SK-N-DZ (cell line): Measurements from ENCODE around the gene RRAGD.
"Not testable (repeated sequence)": the region's sequence is repeated elsewhere in the genome, so short reads cannot be mapped to it uniquely, and the experiment has no call there.

Source experiments
- DNase-seq: peaks from one replicate; pipeline ENCODE4 v3.0.0-alpha.2; 2015; ENCODE audit warnings: low spot score

The RRAGD gene

GRCh38 chr6:89411145-89412070 is 665 bp downstream of the RRAGD start:
- peak; percentile 59 for DNase-seq

DNA sequence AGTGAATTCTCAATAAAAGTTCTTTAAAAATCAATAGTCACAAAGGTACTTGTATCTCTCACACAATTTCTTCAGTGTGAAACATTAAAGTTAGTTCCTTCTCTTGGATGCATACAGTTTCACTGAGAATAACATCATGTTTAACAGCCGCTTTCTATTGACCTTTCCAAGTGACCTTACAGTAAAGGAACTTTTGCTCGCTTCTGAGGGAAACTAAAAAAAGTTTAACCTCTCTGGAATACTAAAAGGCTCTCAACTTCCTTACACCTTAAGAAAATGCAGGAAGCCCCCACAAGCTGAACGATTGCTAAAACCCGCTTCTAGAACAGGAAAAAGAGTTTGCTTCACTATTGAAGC is 1.3 kb downstream of the RRAGD start:
- DNase-seq: no peak

DNA sequence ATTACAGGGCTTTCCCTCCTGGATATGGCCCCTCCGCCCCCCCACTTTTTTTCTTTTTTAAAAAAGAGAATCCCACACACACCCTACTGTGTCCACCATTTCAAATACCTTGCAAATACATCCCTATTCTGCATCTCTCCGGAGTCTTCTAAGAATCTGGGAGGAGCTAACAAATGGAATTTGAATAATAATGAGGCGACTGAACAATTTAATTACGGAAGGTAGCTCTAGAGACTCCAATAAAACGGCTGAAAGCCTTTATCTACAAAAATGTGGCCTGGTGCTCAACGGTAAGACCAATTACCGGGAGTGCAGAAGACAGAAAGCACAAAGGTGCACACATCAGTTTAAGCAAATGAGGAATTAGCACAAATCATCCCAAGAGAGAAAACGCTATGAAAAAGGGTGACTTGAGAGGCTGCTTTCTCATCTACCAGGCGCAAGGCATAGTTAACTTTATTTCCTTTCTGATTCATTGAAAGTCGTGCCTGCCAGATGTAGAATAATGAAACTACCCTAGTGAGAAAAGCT is 1.8 kb downstream of the RRAGD start:
- DNase-seq: no peak

DNA sequence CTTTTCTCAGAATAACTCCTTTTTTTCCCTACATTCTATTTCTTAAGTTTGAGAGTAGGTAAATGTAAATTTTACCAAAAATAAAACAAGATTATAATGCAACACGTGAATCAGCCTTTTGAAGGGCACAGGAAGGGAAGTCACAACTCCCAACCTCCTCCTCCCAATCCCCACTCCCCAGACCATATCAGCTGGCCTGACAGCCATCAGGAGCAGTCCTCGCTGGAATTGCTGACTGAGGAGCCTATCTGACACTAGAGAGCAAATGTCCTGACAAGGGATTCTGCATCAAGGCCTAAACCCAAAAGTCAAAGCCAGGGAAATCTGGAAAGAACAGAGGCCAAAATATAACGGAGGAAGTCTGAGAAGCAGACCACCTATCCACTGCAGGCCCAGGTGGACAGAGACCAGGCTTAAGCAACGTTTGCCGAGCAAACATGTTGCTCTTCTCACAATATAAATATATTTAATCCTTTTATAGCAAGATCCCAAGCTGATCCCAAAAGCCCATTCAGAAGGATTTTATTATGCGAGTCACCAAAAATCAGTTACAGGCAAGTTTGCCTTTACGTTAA is 2.5 kb downstream of the RRAGD start:
- no peak for DNase-seq

DNA sequence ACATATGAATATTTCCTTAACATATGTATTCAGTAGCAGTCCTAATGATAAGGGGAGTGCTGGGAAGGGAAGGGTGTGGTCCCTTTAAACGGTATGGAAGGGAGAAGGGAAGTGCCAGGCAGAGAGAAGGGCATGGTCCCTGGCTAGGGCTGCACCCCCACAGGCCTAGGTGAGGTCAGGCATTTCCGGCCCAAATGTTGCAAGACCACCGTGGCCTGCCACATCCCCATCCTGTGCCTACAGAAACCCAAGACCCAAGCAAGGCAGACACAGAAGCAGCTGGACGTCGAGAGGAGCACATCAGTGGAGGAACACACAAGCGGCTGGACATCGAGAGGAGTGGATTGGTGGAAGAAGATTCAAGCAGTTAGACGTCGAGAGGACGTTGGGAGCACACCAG is 5.9 kb downstream of the RRAGD start:
- DNase-seq: no peak

- DNase-seq: no peak
Measured at GRCh38 chr6:89404512-89404911, 7.6 kb downstream of the RRAGD start.

DNA sequence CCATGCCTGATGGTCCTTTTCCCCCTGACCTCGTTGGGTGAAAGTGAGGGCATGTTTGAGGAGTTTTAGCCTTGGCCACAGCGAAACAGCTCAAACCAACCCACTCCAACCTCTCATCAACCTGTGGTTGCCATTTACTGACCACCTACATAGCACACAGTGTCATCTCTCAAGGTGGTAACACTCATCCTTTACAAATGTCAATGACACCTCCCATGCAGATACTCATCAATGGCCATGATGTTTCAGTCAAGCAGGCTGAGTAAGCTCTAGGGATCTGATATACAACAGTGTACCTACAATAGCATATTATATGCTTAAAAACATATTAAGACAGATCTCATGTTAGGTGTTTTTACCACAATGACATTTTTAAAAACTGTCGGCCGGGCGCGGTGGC is 9.3 kb downstream of the RRAGD start:
- no peak for DNase-seq

DNA sequence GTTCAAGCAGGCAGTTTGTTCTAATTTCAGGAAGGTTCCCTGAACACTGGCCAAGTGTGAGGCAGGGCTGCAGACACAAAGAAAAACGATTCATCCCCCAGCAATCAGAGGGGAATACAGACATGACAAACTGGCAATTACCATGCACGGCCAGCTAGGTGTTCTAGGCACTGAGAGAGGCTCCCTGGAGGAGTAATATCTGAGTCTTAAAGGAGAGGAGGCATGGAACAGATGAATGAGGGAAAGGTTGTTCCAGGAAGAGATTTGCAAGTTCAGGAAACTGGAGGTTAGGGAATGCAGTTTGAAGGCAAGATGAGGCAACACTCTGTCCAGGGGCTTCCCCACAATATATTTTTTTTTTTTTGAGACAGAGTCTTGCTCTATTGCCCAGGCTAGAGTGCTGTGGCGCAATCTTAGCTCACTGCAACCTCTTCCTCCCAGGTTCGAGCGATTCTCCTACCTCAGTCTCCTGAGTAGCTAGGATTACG is 11.1 kb downstream of the RRAGD start:
- no peak for DNase-seq

DNA sequence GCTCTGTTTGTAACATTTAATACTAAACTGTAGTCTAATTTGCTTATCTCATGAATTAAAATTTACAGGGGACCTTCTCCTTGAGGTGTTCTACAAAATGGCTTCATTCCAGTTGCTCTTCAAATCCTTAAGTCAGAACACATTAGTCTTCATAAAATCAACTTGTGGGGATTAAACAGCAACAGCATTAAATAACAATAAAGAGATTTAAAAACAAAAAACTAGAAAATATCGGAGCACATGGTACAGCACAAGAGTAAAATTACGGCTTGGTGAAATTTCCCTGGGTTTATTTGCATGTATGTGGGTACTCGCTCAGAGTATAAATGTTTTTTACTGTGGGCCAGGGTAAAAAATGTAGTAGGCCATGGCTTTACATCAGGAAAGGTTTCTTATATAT is 12.0 kb downstream of the RRAGD start:
- DNase-seq: no peak

DNA sequence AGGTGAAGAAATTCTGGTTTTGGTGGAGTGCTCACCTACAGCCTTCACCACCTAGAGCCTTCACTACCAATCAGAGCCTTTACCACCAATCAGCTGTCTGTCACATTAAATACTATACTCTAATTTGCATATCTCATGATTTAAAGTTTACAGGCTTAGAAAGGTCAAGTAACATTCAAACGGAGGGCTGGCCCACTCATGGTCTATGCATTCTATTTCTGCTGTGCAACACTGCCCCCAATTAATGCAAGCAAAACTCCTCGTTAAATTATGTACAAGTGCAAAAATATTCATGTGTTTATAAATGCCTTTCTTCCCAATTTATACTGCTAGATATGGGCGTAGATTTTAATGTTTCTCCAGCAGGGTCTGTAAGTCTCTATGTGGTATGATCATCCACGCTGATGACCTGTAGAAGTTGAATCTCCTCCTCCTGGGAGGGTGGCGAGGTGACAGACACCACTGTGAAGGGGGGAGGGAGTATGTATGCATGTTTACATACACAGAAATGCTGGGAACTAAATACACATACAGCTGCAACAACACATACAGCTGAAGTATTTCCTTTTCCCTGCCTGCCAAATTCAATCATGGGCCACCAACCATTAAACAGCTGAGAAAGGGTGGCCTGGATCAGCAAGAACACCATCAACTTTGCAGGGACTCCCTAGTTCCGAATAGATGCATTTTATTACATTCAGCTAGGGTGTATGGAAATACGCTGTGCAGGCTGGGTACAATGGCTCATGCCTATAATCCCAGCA is 13.1 kb downstream of the RRAGD start:
- no peak for DNase-seq

GRCh38 chr6:89397884-89398283 is 14.2 kb downstream of the RRAGD start:
- DNase-seq: not testable (repeated sequence)

- no peak for DNase-seq
Measured at GRCh38 chr6:89393659-89394058, 18.4 kb downstream of the RRAGD start.

- no peak for DNase-seq
Measured at GRCh38 chr6:89392823-89393222, 19.2 kb downstream of the RRAGD start.

DNA sequence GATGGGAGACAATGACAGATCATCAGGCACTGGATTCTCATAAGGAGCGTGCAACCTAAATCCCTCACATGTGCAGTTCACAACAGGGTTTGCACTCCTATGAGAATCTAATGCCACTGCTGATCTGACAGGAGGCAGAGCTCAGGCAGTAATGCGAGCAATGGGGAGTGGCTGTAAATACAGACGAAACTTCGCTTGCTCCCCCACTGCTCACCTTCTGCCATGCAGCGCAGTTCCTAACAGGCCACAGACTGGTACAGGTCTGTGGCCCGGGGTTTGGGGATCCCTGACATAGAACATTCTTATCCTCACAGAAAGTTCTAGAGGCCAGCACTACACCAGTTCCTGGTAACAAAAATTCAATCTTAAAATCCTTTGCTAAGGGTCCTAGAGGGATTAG is 23.2 kb downstream of the RRAGD start:
- DNase-seq: no peak

DNA sequence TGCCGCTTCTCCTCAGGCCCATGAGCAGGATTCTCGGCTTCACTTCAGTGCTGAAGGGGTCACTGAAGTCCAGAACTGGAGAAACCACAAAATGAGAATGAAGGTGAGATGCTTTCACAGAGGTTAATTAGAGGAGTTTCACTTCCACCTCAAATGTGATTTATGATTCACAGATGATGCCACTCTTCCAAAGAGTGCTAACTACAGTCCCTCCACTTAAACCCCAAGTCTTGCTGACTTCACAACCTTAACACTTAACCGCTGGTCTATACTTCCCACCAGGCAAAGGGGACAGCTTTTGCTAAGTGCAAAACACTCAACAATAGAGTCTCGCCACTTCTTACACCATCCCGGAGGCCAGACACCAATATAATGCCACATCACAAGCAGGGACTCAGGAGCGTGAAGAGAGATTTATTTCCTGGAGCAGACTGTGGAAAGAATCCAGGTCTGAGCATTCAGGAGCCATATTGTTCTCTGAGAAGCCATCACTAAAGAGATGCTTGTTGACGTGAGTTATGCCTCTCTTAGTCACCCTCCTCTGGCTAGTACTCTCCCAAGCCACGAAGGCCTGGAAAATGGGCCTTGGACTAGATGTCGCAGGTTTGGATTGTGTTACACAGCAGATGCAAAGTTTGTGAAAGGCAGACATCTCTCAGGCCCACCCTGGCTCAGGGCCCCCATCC is 24.4 kb downstream of the RRAGD start:
- no peak for DNase-seq

- no peak for DNase-seq
Measured at GRCh38 chr6:89386917-89387491, 25.1 kb downstream of the RRAGD start.

- DNase-seq: no peak
Measured at GRCh38 chr6:89385846-89386245, 26.2 kb downstream of the RRAGD start.

GRCh38 chr6:89385156-89385667 is 26.9 kb downstream of the RRAGD start:
- no peak for DNase-seq

GRCh38 chr6:89381031-89381430 is 31.0 kb downstream of the RRAGD start:
- DNase-seq: no peak

GRCh38 chr6:89379281-89379680 is 32.8 kb downstream of the RRAGD start:
- DNase-seq: no peak

DNA sequence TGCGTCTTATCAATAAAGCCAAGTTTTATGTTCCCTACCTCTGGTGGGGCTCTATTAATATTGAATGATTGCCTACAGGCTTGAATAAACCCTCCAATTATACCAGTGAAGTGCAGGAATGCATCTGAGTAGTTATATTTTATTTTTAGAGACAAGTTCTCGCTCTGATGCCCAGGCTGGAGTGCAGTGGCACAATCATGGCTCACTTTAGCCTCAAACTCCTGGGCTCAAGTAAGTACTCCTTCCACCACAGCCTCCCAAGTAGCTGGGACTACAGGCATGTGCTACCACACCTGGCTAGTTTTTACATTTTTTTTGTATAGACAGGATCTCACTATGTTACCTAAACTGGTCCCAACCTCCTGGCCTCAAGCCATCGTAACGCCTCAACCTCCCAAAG is 33.4 kb downstream of the RRAGD start:
- no peak for DNase-seq
